Ectodermal cell (in vitro differentiated cells): ENCODE data around the gene PRCD.

Experiments
- H3K27ac ChIP-seq: 2 replicates; pipeline ENCODE4 v1.7.0; 2013; ENCODE audit warnings: mild to moderate bottlenecking, low read depth, low read length; ENCODE audit not compliant: insufficient read depth, poor library complexity, severe bottlenecking
- H3K27me3 ChIP-seq: 2 replicates; pipeline ENCODE4 v1.7.0; 2013; ENCODE audit warnings: mild to moderate bottlenecking, low read length; ENCODE audit not compliant: insufficient read depth, control insufficient read depth, poor library complexity, severe bottlenecking
- H3K36me3 ChIP-seq: one replicate; pipeline ENCODE4 v1.7.0; 2013; ENCODE audit warnings: low read length; ENCODE audit not compliant: control insufficient read depth, insufficient read depth
- H3K4me1 ChIP-seq: one replicate; pipeline ENCODE4 v1.7.0; 2013; ENCODE audit warnings: low read length; ENCODE audit not compliant: control insufficient read depth, insufficient read depth
- H3K4me3 ChIP-seq: 2 replicates; pipeline ENCODE4 v1.7.0; 2013; ENCODE audit warnings: low read depth, low read length, control low read depth; ENCODE audit not compliant: insufficient read depth
- H3K9me3 ChIP-seq: 2 replicates; pipeline ENCODE4 v1.7.0; 2013; ENCODE audit warnings: mild to moderate bottlenecking, low read length, moderate library complexity; ENCODE audit not compliant: control insufficient read depth
- WGBS, 2 experiments: methylation state at CpG; one replicate each; pipeline ENCODE4 v1.1.7; 2013; ENCODE audit warnings: missing lambda C conversion rate in 2 of 2; 5-methylcytosine and 5-hydroxymethylcytosine counted together

The PRCD gene

DNA sequence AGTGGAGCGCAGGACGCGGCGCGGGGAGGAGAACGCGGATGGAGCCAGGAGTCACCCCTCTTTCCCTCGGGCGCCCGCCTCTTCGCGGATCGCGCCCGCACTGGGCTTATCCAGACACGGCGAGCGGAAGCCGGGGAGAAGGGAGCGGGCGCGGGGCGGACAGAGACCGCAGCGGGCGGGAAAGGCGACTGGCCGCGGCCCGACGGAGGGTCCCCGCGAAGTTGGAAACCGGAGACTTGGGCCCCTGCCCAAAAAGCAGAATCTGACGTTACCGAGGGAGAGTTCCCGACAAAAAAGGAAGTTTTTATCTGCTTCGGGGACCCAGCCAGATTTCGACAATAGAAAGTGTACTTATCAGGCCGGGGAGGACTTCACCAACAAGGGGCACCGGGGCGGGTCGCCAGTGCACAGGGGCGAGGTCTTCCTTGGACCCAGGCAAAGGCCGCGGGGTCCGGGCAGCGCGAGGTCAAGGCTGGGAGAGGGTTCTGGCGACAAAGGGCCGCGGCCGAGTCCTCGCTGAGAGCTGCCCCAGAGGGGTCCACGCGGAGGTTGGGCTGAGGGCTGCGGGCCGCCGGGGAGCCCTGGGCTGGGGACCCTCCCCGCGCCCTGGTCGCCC is 45.3 kb downstream of the PRCD start:
- Histone ChIP-seq H3K4me3 (peak overlapping the region; percentile 41), H3K36me3 (no peaks in the 10 kb centered on the region), H3K4me1 (peaks cover 18% of the 10 kb centered on the region), H3K27me3 (peaks cover 66% of the 10 kb centered on the region), H3K9me3 (no peaks in the 10 kb centered on the region), H3K27ac (no peak overlapping the region)
- WGBS, 2 experiments = 1% methylated on average over 62 of the region's 62 CpGs

DNA sequence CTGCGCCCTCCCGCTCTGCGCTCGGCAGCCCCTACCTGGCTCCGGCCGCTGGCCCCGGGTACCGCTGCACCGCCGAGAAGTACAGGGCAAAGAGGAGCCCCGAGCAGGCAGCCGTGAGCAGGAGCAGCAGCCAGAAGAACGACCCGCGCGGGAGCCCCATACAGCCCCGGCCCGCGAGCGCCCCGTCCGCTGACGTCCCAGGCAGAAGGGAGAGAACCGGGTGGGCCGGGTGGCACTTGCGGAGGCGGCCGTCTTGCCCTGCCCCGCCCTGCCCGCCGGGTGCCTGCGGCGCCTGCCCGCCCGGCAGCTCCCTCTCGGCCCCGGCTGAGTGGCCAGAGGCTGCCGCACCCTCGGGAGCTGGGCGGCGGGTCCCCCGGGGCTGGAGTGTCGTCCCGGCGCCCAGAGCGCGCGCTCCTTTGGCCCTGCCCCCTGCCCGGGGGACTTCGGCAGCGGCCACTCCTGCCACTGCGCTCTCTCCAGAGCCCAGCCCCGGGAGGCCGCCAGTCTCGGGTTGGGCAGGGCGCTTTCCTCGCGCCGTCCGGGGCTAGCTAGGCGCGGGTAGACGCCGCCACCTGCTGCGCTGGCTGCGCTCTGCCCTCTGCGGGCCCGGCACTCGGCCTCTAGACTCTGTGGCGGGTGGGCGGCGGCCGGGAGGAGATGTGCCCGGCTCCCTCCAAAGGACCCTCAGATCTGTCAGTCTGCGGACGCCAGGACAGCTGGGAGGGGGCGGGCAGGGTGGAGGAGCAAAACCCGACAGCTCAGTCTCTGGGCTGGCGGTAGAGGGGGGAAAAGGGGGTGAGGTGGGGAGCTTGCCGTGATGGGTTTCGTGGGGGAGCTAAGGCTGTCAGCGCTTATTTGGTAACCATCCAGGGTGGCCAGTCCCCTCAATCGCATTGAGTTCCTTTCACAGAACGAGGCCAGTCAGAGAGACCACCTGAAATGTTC is 46.1 kb downstream of the PRCD start, which contains the start of gene ST6GALNAC2:
TSS of gene ST6GALNAC2 (minus strand) at position 212 of the 945 bp plus-strand sequence. CDS start at position 160, 52 bp downstream.
- H3K4me1 ChIP-seq = peaks cover 15% of the 10 kb centered on the region
- WGBS, 2 experiments = 1% methylated on average over 84 of the region's 84 CpGs
- no peak within 1 kb of the TSS for H3K27ac ChIP-seq
- peak within 1 kb of the TSS; percentile 41 for H3K4me3 ChIP-seq
- no peaks in the 10 kb centered on the region for H3K9me3 ChIP-seq
- no peaks in the 10 kb centered on the region for H3K36me3 ChIP-seq
- peaks cover 66% of the 10 kb centered on the region for H3K27me3 ChIP-seq

DNA sequence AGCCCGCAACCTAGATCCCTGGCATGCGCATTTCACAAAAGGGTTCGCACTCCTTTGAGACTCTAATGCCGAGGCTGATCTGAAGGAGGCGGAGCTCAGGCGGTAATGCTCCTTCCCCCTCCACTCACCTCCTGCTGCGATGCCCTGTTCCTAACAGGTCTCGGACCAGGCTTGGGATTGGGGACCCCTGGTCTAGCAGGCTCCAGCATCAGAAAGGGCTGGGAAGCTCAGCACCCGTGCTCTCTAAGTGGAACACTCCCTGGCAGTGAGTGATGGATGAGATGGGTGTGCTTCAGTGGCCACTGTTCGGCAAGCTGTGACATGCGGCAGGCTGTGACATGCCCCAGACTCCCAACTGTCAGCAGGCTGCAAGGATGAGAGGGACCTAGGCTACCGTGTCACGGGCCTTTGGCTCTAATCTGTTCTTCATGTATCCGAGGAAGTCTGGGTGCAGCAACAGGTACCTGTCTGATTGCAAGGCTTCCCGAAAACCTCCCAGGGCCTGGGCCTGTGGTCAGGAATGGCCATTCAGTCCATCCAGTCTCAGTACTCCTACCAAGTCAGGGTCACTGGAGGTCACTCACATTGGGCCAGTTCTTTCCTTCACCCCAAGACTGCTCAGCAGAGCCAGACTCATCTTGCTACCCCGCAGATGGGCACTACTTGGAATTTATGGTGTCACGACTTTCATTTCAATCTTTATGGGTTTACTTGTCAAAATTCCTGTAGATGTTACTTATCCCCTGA is 47.1 kb downstream of the PRCD start:
- Histone ChIP-seq H3K27me3 (peaks cover 66% of the 10 kb centered on the region), H3K4me1 (peaks cover 8% of the 10 kb centered on the region), H3K4me3 (no peak overlapping the region), H3K36me3 (no peaks in the 10 kb centered on the region), H3K27ac (no peak overlapping the region), H3K9me3 (no peaks in the 10 kb centered on the region)
- WGBS, 2 experiments = 31 to 35% methylated on average over 17 of the region's 17 CpGs

DNA sequence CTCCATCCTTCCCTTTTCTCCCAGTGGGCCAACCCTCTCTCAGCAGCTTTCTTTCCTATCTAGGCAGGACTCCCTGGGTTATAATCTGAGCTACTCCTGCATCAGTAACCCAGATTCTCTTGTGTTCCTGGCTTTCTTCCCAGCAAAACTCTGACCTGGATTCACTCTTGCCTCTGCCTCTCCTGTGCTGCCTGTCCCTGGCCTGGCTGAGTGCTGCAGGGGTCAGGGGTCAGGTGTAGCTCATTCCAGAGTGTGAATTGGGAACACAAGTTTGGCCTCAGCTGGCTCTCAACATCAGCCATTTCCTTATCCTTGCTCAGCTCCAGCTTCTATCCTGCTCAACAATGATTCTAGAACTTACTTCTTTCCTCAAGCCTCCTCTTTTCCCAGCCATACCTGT is 48.3 kb downstream of the PRCD start:
- Histone ChIP-seq H3K27me3 (peaks cover 55% of the 10 kb centered on the region), H3K36me3 (no peaks in the 10 kb centered on the region), H3K4me3 (no peak overlapping the region)

DNA sequence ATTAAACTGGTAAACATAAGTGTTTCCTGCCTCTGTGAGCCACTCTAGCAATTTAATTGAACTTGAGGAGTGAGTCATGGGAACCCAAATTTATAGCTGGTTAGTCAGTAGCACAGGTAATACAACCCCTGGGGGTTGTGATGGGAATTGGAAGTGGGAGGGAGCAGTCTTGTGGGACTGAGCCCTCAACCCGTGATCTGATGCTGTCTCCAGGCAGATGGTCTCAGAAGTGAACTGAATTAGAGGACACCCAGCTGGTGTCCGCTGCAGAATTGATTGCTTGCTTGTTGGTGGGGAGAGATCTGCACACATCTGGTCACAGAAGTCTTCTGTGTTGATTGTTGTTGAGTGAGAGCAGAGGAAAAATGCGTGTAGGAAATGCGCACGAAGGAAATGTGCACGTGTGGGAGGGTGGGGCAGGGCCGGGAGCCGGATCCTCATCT is 53.6 kb downstream of the PRCD start:
- Histone ChIP-seq H3K27ac (no peak overlapping the region), H3K4me1 (no peaks in the 10 kb centered on the region), H3K9me3 (no peaks in the 10 kb centered on the region), H3K36me3 (no peaks in the 10 kb centered on the region), H3K27me3 (peaks cover 3% of the 10 kb centered on the region), H3K4me3 (no peak overlapping the region)
- 89 to 91% methylated on average over 8 of the region's 8 CpGs for WGBS, 2 experiments

More for the DNA sequence above, 48.3 kb downstream of the PRCD start:
- peaks cover 8% of the 10 kb centered on the region for H3K4me1 ChIP-seq
- H3K9me3 ChIP-seq = no peaks in the 10 kb centered on the region
- no peak overlapping the region for H3K27ac ChIP-seq

DNA sequence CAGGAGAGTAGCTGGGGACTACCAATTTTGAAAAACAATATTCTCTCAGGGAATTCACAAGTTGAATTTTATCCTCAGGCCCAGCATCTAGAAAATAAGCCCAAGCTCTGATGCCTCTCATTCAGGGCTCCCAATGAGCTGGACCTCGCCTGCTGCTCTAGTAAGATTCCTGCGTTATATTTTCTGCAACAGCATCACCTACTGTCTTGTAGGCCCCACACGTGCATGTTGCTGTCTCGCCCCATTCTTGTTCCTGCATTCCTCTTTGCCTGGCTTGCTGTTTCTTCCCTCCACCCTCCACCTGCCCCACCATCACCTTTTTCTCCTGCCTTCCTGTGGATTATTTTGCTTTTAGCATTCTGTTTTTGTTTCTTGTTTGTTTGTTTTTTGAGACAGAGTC is 54.1 kb downstream of the PRCD start:
- 76 to 83% methylated on average over 4 of the region's 4 CpGs for WGBS, 2 experiments
- no peaks in the 10 kb centered on the region for H3K36me3 ChIP-seq
- no peaks in the 10 kb centered on the region for H3K27me3 ChIP-seq
- no peaks in the 10 kb centered on the region for H3K4me1 ChIP-seq
- H3K9me3 ChIP-seq = no peaks in the 10 kb centered on the region
- no peak overlapping the region for H3K27ac ChIP-seq
- H3K4me3 ChIP-seq = no peak overlapping the region

DNA sequence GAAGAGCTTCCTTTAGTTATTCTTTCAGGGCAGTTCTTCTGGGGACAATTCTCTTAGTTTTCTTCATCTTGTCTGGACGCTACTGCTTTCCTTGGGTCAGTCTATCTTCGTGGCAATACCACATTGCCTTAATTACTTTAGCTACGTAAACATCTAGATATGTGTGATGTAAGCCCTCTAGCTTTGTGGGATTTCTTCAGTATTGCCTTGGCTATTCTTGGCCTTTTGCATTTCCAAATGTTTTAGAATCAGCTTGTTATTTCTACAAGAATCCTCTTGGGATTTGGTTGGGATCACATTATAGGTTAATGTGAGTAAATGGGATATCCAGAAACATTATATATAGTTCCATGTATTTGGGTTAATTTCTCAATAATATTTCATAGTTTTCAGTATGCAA is 54.8 kb downstream of the PRCD start:
- 96 to 100% methylated on average over 3 of the region's 3 CpGs for whole genome bisulfite sequencing, 2 experiments
- no peaks in the 10 kb centered on the region for H3K9me3 ChIP-seq
- H3K4me3 ChIP-seq = no peak overlapping the region
- no peak overlapping the region for H3K27ac ChIP-seq
- no peaks in the 10 kb centered on the region for H3K4me1 ChIP-seq
- H3K27me3 ChIP-seq = no peaks in the 10 kb centered on the region
- no peaks in the 10 kb centered on the region for H3K36me3 ChIP-seq
